ENCODE results near the gene CDH19.

- no peak for TF ChIP-seq POLR2A (IDR thresholded peaks at IDR 0.05)
- peak in 3 of 4 experiments; percentile 32 to 63 (median 51) for TF ChIP-seq CTCF (IDR thresholded peaks at IDR 0.05)
These were observed 108.0 kb downstream of the CDH19 start for GRCh38 chr18:66495844-66496243.
